CD8-positive, alpha-beta memory T cell (primary cell): ENCODE measurements around the gene STIM1. TPM values are rescaled to one million over a fixed set of nuclear protein-coding genes. Genes with fewer than 3 reads are reported as not detected.

Experiments
- CTCF ChIA-PET: fragments of 350-600 bp; sonication (Branson Sonifier 250); formaldehyde crosslinking; loops from one replicate; lab custom pipeline; 2021; ENCODE audit warnings: antibody characterized with exemption; lab: Charles Lee
- POLR2A ChIA-PET: fragments of 350-600 bp; sonication (Branson Sonifier 250); formaldehyde crosslinking; loops from one replicate; lab custom pipeline; 2021; ENCODE audit warnings: antibody characterized with exemption; lab: Charles Lee
- DNase-seq, 5 donors: peaks; one replicate each; pipeline versions ENCODE4 v3.0.0 to v3.0.0-alpha.2; 2020 to 2022; ENCODE audit warnings: mixed read lengths in 1 of 5
- H3K27ac ChIP-seq: one replicate; pipeline ENCODE4 v1.7.0; 2013; ENCODE audit warnings: low read depth, mild to moderate bottlenecking, low read length, moderate library complexity
- H3K27me3 ChIP-seq: 2 replicates; pipeline ENCODE4 v1.7.0; 2013; ENCODE audit warnings: low read length, mild to moderate bottlenecking; ENCODE audit not compliant: insufficient read depth, poor library complexity, severe bottlenecking
- H3K36me3 ChIP-seq: 2 replicates; pipeline ENCODE4 v1.7.0; 2013; ENCODE audit warnings: mild to moderate bottlenecking, low read length, moderate library complexity; ENCODE audit not compliant: insufficient read depth
- H3K4me1 ChIP-seq: 2 replicates; pipeline ENCODE4 v1.7.0; 2013; ENCODE audit warnings: mild to moderate bottlenecking, low read length, moderate library complexity; ENCODE audit not compliant: insufficient read depth
- H3K4me3 ChIP-seq: 2 replicates; pipeline ENCODE4 v1.7.0; 2013; ENCODE audit warnings: mild to moderate bottlenecking, low read length
- H3K9me3 ChIP-seq: 2 replicates; pipeline ENCODE4 v1.7.0; 2013; ENCODE audit warnings: mild to moderate bottlenecking, low read length
- H3K27ac Mint-ChIP-seq, 8 donors: one replicate each; pipeline ENCODE4 v1.8.0; 2020 to 2021; ENCODE audit warnings: mixed read lengths in 8 of 8, mild to moderate bottlenecking in 6 of 8, inconsistent platforms in 3 of 8, moderate library complexity in 3 of 8
- H3K27me3 Mint-ChIP-seq, 2 donors: one replicate each; pipeline ENCODE4 v1.8.0; 2020 to 2021; ENCODE audit warnings: mixed read lengths in 2 of 2, mild to moderate bottlenecking in 1 of 2, moderate library complexity in 1 of 2
- H3K36me3 Mint-ChIP-seq, 3 donors: one replicate each; pipeline ENCODE4 v1.8.0; 2020 to 2021; ENCODE audit warnings: mixed read lengths in 3 of 3, inconsistent platforms in 1 of 3, mild to moderate bottlenecking in 1 of 3
- H3K4me1 Mint-ChIP-seq, 3 donors: one replicate each; pipeline ENCODE4 v1.8.0; 2020 to 2021; ENCODE audit warnings: mixed read lengths in 3 of 3, inconsistent platforms in 1 of 3, mild to moderate bottlenecking in 1 of 3
- H3K4me3 Mint-ChIP-seq, 7 donors: one replicate each; pipeline ENCODE4 v1.8.0; 2020 to 2021; ENCODE audit warnings: mixed read lengths in 7 of 7, mild to moderate bottlenecking in 6 of 7, moderate library complexity in 4 of 7, inconsistent platforms in 2 of 7
- H3K9me3 Mint-ChIP-seq, 5 donors: one replicate each; pipeline ENCODE4 v1.8.0; 2020 to 2022; ENCODE audit warnings: mixed read lengths in 5 of 5, mild to moderate bottlenecking in 3 of 5, moderate library complexity in 2 of 5, inconsistent platforms in 1 of 5
- polyA plus RNA-seq: library from polyadenylated mRNA; unstranded; fragments of 300-500 nt; fragmentation: Illumina TruSeq; gene quantifications from one replicate; pipeline ENCODE4 v1.2.3, GENCODE V29; 2021
- total RNA-seq, 2 experiments: library from RNA; stranded (reverse); gene quantifications; one replicate each; pipeline ENCODE4 v1.2.3, GENCODE V29; 2021

STIM1 gene
- total and polyA plus RNA-seq, 3 experiments from 2014 or later: 43.8 to 46.0 (median 45.6) TPM

DNA sequence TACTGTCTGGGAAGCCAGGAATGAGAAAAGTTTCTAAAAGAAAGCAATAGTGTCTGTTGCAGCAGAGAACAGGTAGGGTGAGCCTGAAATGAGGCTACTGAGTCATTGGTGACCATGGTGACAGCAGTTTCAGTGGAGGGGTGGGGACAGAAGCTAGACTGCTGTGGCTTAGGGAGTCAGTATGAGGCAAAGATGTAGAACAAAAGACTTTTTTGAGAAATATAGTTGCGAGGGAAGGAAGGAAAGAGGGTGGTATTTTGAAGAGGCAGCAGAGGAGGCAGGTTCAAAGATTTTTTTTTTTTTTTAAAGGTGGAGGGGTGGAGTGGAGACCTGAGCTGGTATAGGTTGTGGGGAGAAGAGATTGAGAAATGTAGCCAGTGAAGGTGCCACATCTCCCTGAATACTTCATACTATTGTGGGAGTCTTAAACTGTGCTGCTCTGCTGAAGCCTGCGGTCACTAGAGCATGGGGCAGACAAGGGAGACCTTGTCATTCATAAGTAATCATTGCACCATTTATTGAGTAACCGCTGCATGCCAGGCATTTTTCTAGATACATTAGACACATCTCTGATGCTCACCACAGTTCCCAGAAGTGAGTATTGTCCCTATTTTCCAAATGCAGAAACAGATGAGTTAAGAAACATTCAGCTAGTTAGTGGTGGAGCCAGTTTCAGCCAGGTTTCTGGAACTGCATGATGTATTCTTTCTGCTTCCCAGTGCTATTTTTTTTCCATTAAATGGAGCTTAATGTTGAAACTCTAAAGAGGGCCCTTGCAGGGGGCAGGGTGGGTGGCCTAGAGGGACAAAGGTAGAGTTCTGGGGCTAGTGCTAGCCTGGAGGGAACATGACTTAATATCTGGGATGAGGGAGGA lies 49.9 kb downstream of the STIM1 start:
- no peaks in the 10 kb centered on the region for H3K9me3 ChIP-seq
- H3K4me1 Mint-ChIP-seq: peaks cover 79 to 91% (median 88%) of the 10 kb centered on the region in 3 donors
- ChIA-PET CTCF (interaction anchor here (1.0 to 2.1 kb wide), 6 partner anchors 14 to 167 kb away, joined by 3 to 7 read pairs (median 3); partner anchors contain the start of gene STIM1), POLR2A (interaction anchor here (0.7 to 1.6 kb wide), 4 partner anchors 38 to 77 kb away, joined by 3 to 4 read pairs (median 4); partner anchors contain the start of gene STIM1)
- no peaks in the 10 kb centered on the region for H3K9me3 Mint-ChIP-seq
- DNase-seq: peak; percentile 23 to 81 (median 66)
- no peaks in the 10 kb centered on the region for H3K36me3 ChIP-seq
- no peaks in the 10 kb centered on the region for H3K27me3 Mint-ChIP-seq
- H3K36me3 Mint-ChIP-seq: no peaks in the 10 kb centered on the region
- H3K27ac Mint-ChIP-seq: peak overlapping the region; percentile 76 to 94 (median 88)
- H3K4me1 ChIP-seq: peaks cover 77% of the 10 kb centered on the region
- H3K4me3 Mint-ChIP-seq: peak overlapping the region; percentile 0 to 59 (median 17)
- H3K27me3 ChIP-seq: no peaks in the 10 kb centered on the region
- no peak overlapping the region for H3K27ac ChIP-seq
- no peak overlapping the region for H3K4me3 ChIP-seq

DNA sequence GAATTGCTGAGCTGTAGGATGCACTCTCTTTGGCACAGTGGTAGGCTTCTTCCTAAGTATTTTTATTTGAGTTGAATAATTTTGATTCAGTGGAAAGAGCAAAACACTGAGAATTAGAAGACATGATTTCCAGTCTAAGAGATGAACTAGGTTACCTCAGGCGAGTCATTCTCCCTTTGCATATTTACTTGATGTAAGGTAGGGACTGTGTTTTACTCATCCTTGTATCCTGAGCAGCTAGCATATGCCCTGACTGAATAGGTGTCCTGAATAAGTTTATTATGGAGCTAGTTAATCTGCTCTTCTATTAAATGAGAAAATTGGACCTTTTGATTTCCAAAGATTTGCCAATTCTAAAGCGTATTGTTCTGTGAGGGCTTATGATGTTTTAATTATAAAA lies 50.7 kb downstream of the STIM1 start:
- Mint-ChIP-seq H3K9me3 (no peaks in the 10 kb centered on the region), H3K27ac (peak overlapping the region; percentile 75 to 94 (median 85)), H3K36me3 (no peaks in the 10 kb centered on the region), H3K27me3 (no peaks in the 10 kb centered on the region), H3K4me1 (peaks cover 74 to 88% (median 88%) of the 10 kb centered on the region in 3 donors), H3K4me3 (no peak overlapping the region)
- no peak overlapping the region for H3K27ac ChIP-seq
- H3K9me3 ChIP-seq: no peaks in the 10 kb centered on the region
- H3K27me3 ChIP-seq: no peaks in the 10 kb centered on the region
- ChIA-PET CTCF (interaction anchor here (1.3 to 2.1 kb wide), 4 partner anchors 15 to 166 kb away, joined by 3 to 7 read pairs (median 4); partner anchors contain the start of gene STIM1), POLR2A (no interaction called here)
- H3K36me3 ChIP-seq: no peaks in the 10 kb centered on the region
- no peak overlapping the region for H3K4me3 ChIP-seq
- no peak for DNase-seq
- peaks cover 68% of the 10 kb centered on the region for H3K4me1 ChIP-seq

DNA sequence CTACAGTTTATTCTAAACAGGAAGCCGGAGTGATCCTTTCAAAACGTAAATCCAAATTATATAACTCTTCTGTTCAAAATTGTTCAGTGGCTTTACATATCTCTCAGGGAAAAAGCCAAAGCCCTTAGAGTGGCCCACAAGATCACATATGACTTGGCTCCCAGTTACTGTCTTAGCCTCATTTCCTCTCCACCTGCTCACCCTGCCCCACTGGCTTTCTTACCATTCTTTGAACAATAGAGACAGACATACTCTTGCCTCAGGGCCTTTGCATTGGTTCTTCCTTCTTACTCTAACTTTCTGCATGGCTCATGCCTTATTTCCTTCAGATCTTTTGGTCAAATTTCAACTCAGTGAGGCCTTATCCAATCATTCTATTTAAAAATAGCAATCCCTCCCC lies 52.1 kb downstream of the STIM1 start:
- Histone ChIP-seq H3K9me3 (no peaks in the 10 kb centered on the region), H3K4me1 (peaks cover 63% of the 10 kb centered on the region), H3K36me3 (no peaks in the 10 kb centered on the region), H3K27ac (no peak overlapping the region), H3K27me3 (no peaks in the 10 kb centered on the region), H3K4me3 (no peak overlapping the region)
- H3K4me1 Mint-ChIP-seq: peaks cover 70 to 88% (median 86%) of the 10 kb centered on the region in 3 donors
- no peaks in the 10 kb centered on the region for H3K9me3 Mint-ChIP-seq
- H3K4me3 Mint-ChIP-seq: no peak overlapping the region
- DNase-seq: no peak
- peaks cover 0 to 3% (median 0%) of the 10 kb centered on the region in 3 donors for H3K36me3 Mint-ChIP-seq
- CTCF ChIA-PET: no interaction called here
- no peaks in the 10 kb centered on the region for H3K27me3 Mint-ChIP-seq
- peak overlapping the region; percentile 17 to 85 (median 58) for H3K27ac Mint-ChIP-seq
- POLR2A ChIA-PET: no interaction called here

DNA sequence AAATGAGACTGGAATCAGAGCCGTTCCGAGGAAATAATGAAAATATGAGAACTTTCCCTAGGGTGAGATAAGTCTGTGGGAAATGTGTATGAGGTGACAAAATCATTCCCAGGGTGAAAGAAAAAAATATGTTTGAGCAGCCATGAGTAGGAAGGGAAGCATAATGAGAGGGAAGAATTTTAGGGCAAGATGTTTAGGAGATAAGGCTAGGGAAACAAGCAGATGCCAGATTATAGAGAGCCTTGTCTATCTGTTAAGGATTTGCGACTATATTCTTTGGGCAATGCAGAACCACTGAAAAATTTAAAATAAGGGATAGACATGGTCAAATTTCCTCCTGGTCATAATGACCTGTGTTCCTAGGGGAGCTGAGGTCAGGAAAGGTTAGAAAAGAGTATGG lies 54.4 kb downstream of the STIM1 start:
- Mint-ChIP-seq H3K4me3 (no peak overlapping the region), H3K9me3 (no peaks in the 10 kb centered on the region), H3K27me3 (no peaks in the 10 kb centered on the region), H3K36me3 (peaks cover 0 to 3% (median 2%) of the 10 kb centered on the region in 3 donors), H3K27ac (peak overlapping the region; percentile 0 to 79 (median 50)), H3K4me1 (peaks cover 62 to 84% (median 84%) of the 10 kb centered on the region in 3 donors)
- CTCF ChIA-PET: interaction anchor here (1.3 to 5.3 kb wide), 2 partner anchors 8 to 55 kb away, joined by 3 to 22 read pairs; partner anchors contain the start of gene STIM1
- H3K27me3 ChIP-seq: no peaks in the 10 kb centered on the region
- no peaks in the 10 kb centered on the region for H3K9me3 ChIP-seq
- no peaks in the 10 kb centered on the region for H3K36me3 ChIP-seq
- POLR2A ChIA-PET: no interaction called here
- DNase-seq: no peak
- no peak overlapping the region for H3K27ac ChIP-seq
- H3K4me3 ChIP-seq: no peak overlapping the region
- peaks cover 48% of the 10 kb centered on the region for H3K4me1 ChIP-seq

GRCh38 chr11:3911908-3912505 lies 56.5 kb downstream of the STIM1 start:
- H3K27me3 Mint-ChIP-seq: no peaks in the 10 kb centered on the region
- peaks cover 0 to 3% (median 2%) of the 10 kb centered on the region in 3 donors for H3K36me3 Mint-ChIP-seq
- ChIA-PET POLR2A (interaction anchor here (0.7 kb wide), 1 partner anchor 53 kb away, joined by 4 read pairs; no protein-coding TSS in a partner anchor), CTCF (interaction anchor here (1.5 to 5.3 kb wide), 2 partner anchors 11 to 57 kb away, joined by 3 to 22 read pairs; partner anchors contain the start of gene STIM1)
- Histone ChIP-seq H3K36me3 (no peaks in the 10 kb centered on the region), H3K4me1 (peaks cover 34% of the 10 kb centered on the region), H3K4me3 (no peak overlapping the region), H3K9me3 (no peaks in the 10 kb centered on the region), H3K27me3 (no peaks in the 10 kb centered on the region), H3K27ac (no peak overlapping the region)
- no peak overlapping the region for H3K4me3 Mint-ChIP-seq
- H3K4me1 Mint-ChIP-seq: peaks cover 56 to 81% (median 79%) of the 10 kb centered on the region in 3 donors
- H3K9me3 Mint-ChIP-seq: no peaks in the 10 kb centered on the region
- DNase-seq: no peak
- H3K27ac Mint-ChIP-seq: peak overlapping the region; percentile 20 to 96 (median 72)

DNA sequence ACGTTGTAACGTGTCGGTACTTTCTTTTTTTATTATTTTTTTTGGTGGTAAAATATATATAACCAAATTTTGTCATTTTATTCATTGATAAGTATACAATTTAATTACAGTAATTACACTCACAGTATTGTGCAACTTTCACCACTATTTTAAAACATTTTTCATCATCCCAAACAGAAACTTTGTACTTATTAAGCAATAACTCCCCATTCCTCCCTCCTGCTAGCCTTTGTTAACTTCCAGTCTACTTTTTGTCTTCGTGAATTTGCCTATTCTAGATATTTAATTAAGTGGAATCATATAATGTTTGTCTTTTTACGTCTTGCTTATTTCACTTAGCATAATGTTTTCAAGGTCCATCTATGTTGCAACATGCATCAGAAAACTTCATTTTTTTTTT lies 58.5 kb downstream of the STIM1 start:
- no peaks in the 10 kb centered on the region for H3K27me3 ChIP-seq
- H3K4me1 Mint-ChIP-seq: peaks cover 61 to 87% (median 82%) of the 10 kb centered on the region in 3 donors
- H3K9me3 ChIP-seq: no peaks in the 10 kb centered on the region
- H3K36me3 Mint-ChIP-seq: peaks cover 0 to 3% (median 2%) of the 10 kb centered on the region in 3 donors
- ChIA-PET POLR2A (no interaction called here), CTCF (interaction anchor here (2.2 kb wide), 1 partner anchor 59 kb away, joined by 16 read pairs; the partner anchor contains the start of gene STIM1)
- H3K27ac Mint-ChIP-seq: peak overlapping the region in 4 of 8 donors; percentile 64 to 85 (median 68)
- H3K27me3 Mint-ChIP-seq: no peaks in the 10 kb centered on the region
- H3K9me3 Mint-ChIP-seq: no peaks in the 10 kb centered on the region
- no peak overlapping the region for H3K4me3 ChIP-seq
- H3K27ac ChIP-seq: no peak overlapping the region
- no peaks in the 10 kb centered on the region for H3K36me3 ChIP-seq
- peaks cover 31% of the 10 kb centered on the region for H3K4me1 ChIP-seq
- no peak overlapping the region for H3K4me3 Mint-ChIP-seq
- no peak for DNase-seq

DNA sequence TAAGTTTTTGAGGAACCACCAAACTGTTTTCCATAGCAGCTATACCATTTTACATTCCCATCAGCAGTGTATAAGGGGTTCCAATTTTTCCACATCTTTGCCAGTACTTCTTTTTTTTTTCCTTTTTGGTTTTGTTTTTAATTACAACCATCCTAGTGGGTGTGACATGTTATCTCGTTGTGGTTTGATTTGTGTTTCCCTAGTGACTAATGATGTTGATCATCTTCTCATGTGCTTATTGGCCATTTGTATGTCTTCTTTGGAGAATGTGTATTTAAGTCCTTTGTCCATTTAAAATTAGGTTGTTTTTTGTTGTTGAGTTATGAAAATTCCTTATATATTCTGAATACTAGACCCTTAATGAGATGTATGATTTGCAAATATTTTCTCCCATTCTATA lies 59.3 kb downstream of the STIM1 start:
- H3K27me3 ChIP-seq: no peaks in the 10 kb centered on the region
- H3K36me3 Mint-ChIP-seq: peaks cover 0 to 3% (median 2%) of the 10 kb centered on the region in 3 donors
- H3K36me3 ChIP-seq: no peaks in the 10 kb centered on the region
- H3K27ac ChIP-seq: no peak overlapping the region
- H3K4me3 Mint-ChIP-seq: peak overlapping the region in 1 of 7 donors; percentile 1
- no peaks in the 10 kb centered on the region for H3K9me3 ChIP-seq
- no peaks in the 10 kb centered on the region for H3K27me3 Mint-ChIP-seq
- peak overlapping the region in 7 of 8 donors; percentile 18 to 86 (median 35) for H3K27ac Mint-ChIP-seq
- peaks cover 36% of the 10 kb centered on the region for H3K4me1 ChIP-seq
- H3K9me3 Mint-ChIP-seq: no peaks in the 10 kb centered on the region
- POLR2A ChIA-PET: no interaction called here
- no peak overlapping the region for H3K4me3 ChIP-seq
- peaks cover 65 to 87% (median 85%) of the 10 kb centered on the region in 3 donors for H3K4me1 Mint-ChIP-seq
- peak in 1 of 5 donors; percentile 38 for DNase-seq
- CTCF ChIA-PET: interaction anchor here (0.9 to 2.2 kb wide), 2 partner anchors 60 to 106 kb away, joined by 3 to 16 read pairs; partner anchors contain the start of genes PGAP2 and STIM1
